Measurements from ENCODE around the gene PYDC2. TPM values are rescaled to one million over a fixed set of nuclear protein-coding genes. Genes with fewer than 3 reads are reported as not detected.
A peak's percentile ranks its signal among the peaks of the same experiment; 100 is the strongest.

The PYDC2 gene
- total RNA-seq, 6 donors from 2014 or later, result not detected

- DNase-seq (peak in 1 of 2 donors; percentile 72), ATAC-seq (ENCODE audit: low FRiP score in 2 of 2) (peak in 1 of 2 donors; percentile 53)
- 31 to 34% methylated on average over 13 to 20 of the region's 20 CpGs for WGBS, 2 donors
Observed at GRCh38 chr3:191499307-191500080, 38.5 kb downstream of the PYDC2 start.

GRCh38 chr3:191500892-191501291, 39.9 kb downstream of the PYDC2 start:
- WGBS, 2 donors, result 84 to 90% methylated on average over 5 of the region's 5 CpGs

More at GRCh38 chr3:191499307-191500080, 38.5 kb downstream of the PYDC2 start:
- TF ChIP-seq POLR2AphosphoS5 (IDR thresholded peaks at IDR 0.05), result no peak
- TF ChIP-seq EP300 (IDR thresholded peaks at IDR 0.05), result no peak
- no peak for TF ChIP-seq POLR2A (IDR thresholded peaks at IDR 0.05)
- TF ChIP-seq CTCF (IDR thresholded peaks at IDR 0.05), result no peak
- Histone ChIP-seq H3K27me3 (no peaks in the 10 kb centered on the region), H3K27ac (no peak overlapping the region), H3K4me3 (no peak overlapping the region), H3K36me3 (no peaks in the 10 kb centered on the region), H3K4me1 (no peaks in the 10 kb centered on the region), H3K9me3 (no peaks in the 10 kb centered on the region)

GRCh38 chr3:191502583-191502982, 41.6 kb downstream of the PYDC2 start:
- Histone ChIP-seq H3K4me1 (no peaks in the 10 kb centered on the region), H3K27me3 (no peaks in the 10 kb centered on the region), H3K9me3 (no peaks in the 10 kb centered on the region), H3K36me3 (no peaks in the 10 kb centered on the region), H3K27ac (no peak overlapping the region), H3K4me3 (no peak overlapping the region)
- ATAC-seq (ENCODE audit: low FRiP score in 2 of 2) (no peak), DNase-seq (no peak)
- 50 to 60% methylated on average over 3 of the region's 3 CpGs for WGBS, 2 donors
- TF ChIP-seq POLR2AphosphoS5 (IDR thresholded peaks at IDR 0.05), result no peak
- TF ChIP-seq EP300 (IDR thresholded peaks at IDR 0.05), result no peak
- TF ChIP-seq CTCF (IDR thresholded peaks at IDR 0.05), result peak in 1 of 6 experiments; percentile 17
- TF ChIP-seq POLR2A (IDR thresholded peaks at IDR 0.05), result no peak

More at GRCh38 chr3:191500892-191501291, 39.9 kb downstream of the PYDC2 start:
- ATAC-seq (ENCODE audit: low FRiP score in 2 of 2) (no peak), DNase-seq (no peak)
- Histone ChIP-seq H3K36me3 (no peaks in the 10 kb centered on the region), H3K9me3 (no peaks in the 10 kb centered on the region), H3K27ac (no peak overlapping the region), H3K4me3 (no peak overlapping the region), H3K4me1 (no peaks in the 10 kb centered on the region), H3K27me3 (no peaks in the 10 kb centered on the region)
- TF ChIP-seq POLR2A (IDR thresholded peaks at IDR 0.05) (no peak), EP300 (IDR thresholded peaks at IDR 0.05) (no peak), POLR2AphosphoS5 (IDR thresholded peaks at IDR 0.05) (no peak), CTCF (IDR thresholded peaks at IDR 0.05) (no peak)

- H3K27me3 ChIP-seq, result no peaks in the 10 kb centered on the region
- H3K9me3 ChIP-seq, result no peaks in the 10 kb centered on the region
- no peak overlapping the region for H3K27ac ChIP-seq
- ATAC-seq (ENCODE audit: low FRiP score in 2 of 2), result no peak
- WGBS, 2 donors, result 81 to 88% methylated on average over 2 of the region's 2 CpGs
- TF ChIP-seq EP300 (IDR thresholded peaks at IDR 0.05) (no peak), POLR2A (IDR thresholded peaks at IDR 0.05) (no peak), POLR2AphosphoS5 (IDR thresholded peaks at IDR 0.05) (no peak), CTCF (IDR thresholded peaks at IDR 0.05) (no peak)
- H3K4me1 ChIP-seq, result no peaks in the 10 kb centered on the region
- no peaks in the 10 kb centered on the region for H3K36me3 ChIP-seq
- DNase-seq, result no peak
- H3K4me3 ChIP-seq, result no peak overlapping the region
Observed at GRCh38 chr3:191509078-191509477, 48.1 kb downstream of the PYDC2 start.

Small RNA genes within 50 kb of the gene (small RNA-seq; reads per million reads assigned to genes)
- 0 reads per million in 4 donors for gene PYDC2

Other genes with a start within 250 kb of the PYDC2 start
- 10 to 100 TPM; 54.7 to 99.8 (median 72.5) TPM for gene CCDC50, start 131.8 kb upstream of the PYDC2 start, total RNA-seq
- under 1 TPM in 3 of 6 donors, not detected in 3; 0.37 to 0.98 (median 0.74) TPM for gene UTS2B, start 130.6 kb upstream of the PYDC2 start, total RNA-seq